GM12875 (cell line): ENCODE measurements around the gene RDH12.
"Not testable (repeated sequence)": the region's sequence is repeated elsewhere in the genome, so short reads cannot be mapped to it uniquely, and the experiment has no call there.

Source experiments
- H3K4me3 ChIP-seq: one replicate; pipeline ENCODE4 v1.5.1; 2011; ENCODE audit warnings: low read depth, low read length, control low read depth
- TF ChIP-seq, protein P1 (sequence below): IDR thresholded peaks from 2 replicates; pipeline ENCODE4 v1.5.1; 2011; ENCODE audit warnings: low read depth, mild to moderate bottlenecking, control low read depth, inconsistent platforms, low read length, moderate library complexity, borderline replicate concordance; ENCODE audit not compliant: insufficient read depth

Gene RDH12

DNA sequence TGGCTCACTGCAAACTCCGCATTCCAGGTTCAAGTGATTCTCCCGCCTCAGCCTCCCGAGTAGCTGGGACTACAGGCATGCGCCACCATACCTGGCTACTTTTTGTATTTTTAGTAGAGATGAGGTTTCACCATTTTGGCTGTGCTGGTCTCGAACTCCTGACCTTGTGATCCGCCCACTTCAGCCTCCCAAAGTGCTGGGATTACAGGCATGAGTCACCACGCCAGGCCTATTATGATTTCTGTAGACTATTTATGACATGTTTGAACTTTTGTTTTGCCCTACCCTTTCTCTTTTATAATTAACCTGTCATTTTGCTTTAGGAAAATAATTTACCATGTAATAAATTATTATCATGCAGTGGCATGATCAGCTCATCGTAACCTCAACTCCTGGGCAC lies at the start of gene RDH12:
Gene RDH12 (plus strand): TSS at position 395 of the 400 bp plus-strand sequence. CDS start 20,757 bp downstream, outside the sequence.
- H3K4me3 ChIP-seq = not testable (repeated sequence)

DNA sequence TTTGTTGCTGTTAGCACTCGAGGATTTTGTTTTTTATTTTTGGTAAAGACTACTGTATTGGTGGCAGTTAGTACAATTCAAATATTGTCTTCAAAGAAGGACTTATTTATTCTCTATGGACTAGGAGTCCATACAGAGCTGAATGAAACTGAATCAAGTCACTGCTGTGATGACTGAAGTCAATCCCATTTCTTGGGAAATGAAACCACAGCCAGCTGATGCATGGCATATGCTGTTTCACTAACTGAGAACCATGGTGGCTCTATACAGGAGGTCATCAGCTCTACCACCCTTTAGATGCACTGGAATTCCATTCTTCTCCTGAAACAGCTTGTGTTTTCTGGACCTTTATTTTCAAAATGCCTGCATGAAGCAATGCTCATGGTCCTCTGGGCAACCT lies 49.5 kb upstream of the RDH12 start:
- H3K4me3 ChIP-seq = no peak overlapping the region
- TF ChIP-seq, protein P1, sequence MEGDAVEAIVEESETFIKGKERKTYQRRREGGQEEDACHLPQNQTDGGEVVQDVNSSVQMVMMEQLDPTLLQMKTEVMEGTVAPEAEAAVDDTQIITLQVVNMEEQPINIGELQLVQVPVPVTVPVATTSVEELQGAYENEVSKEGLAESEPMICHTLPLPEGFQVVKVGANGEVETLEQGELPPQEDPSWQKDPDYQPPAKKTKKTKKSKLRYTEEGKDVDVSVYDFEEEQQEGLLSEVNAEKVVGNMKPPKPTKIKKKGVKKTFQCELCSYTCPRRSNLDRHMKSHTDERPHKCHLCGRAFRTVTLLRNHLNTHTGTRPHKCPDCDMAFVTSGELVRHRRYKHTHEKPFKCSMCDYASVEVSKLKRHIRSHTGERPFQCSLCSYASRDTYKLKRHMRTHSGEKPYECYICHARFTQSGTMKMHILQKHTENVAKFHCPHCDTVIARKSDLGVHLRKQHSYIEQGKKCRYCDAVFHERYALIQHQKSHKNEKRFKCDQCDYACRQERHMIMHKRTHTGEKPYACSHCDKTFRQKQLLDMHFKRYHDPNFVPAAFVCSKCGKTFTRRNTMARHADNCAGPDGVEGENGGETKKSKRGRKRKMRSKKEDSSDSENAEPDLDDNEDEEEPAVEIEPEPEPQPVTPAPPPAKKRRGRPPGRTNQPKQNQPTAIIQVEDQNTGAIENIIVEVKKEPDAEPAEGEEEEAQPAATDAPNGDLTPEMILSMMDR = no peak

DNA sequence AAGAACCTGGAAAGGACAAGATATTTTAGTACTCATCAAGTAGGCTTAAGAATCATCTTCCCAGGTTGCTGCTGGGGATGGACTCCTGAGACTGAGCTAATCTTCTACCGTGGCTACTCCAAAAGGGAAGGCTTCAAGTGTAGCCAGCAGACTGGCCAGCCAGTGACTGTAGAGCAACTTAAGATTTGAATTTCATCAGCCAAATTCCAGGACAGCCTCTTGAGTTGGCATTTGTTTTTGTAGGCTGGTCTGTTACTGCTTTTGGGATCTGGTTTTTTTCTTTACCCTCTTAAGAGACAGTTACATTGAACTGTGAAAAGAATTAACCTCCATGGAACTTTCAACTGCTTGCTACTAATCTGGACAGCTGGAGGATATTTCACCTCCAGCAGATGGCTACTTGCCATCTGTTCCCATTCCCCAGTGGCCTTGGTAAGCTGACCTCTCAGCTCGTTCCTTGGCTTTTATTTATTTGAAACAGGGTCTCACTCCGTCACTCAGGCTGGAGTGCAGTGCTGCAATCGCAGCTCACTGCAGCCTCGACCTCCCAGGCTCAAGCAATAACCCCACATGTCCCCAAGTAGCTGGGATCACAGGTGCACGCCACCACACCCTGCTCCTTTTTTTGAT lies 47.9 kb upstream of the RDH12 start:
- TF ChIP-seq, protein P1 = no peak
- no peak overlapping the region for H3K4me3 ChIP-seq

DNA sequence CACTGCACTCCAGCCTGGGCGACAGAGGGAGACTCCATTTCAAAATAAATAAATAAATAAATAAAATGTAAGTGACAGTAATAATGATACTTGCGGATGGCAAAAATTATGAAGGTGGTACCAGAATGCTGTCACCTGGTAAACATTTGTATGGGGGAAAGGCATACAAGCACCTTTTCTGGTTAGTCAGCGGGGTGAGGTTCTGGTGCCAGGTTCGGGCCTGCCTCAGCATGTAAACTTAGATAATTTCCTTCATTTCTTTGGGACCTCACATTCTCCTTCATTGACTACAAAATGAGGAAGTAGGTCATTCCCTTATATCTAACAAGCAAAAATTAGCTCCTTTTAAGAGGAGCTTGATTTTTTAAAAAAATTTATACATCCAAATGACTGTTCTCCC lies 38.1 kb upstream of the RDH12 start:
- H3K4me3 ChIP-seq = no peak overlapping the region
- TF ChIP-seq, protein P1 = no peak

DNA sequence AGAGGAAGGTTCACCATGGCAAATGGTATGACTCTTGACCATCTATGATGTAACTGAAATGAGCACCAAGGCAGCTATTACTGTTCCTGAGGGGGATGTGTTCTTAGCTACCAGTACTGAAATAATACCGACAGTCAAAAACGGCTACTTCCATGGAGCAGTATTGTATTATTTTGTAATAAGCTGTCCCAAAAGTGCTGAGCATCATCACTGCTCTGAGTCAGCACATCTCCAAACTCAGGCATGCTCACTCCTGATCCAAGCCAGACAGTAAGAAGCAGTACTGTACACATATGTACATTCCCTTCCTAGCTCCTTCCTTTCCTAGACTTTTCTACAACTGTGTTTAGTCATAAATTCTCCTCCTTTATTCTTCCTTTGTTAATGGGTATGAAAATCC lies 35.8 kb upstream of the RDH12 start:
- no peak overlapping the region for H3K4me3 ChIP-seq

DNA sequence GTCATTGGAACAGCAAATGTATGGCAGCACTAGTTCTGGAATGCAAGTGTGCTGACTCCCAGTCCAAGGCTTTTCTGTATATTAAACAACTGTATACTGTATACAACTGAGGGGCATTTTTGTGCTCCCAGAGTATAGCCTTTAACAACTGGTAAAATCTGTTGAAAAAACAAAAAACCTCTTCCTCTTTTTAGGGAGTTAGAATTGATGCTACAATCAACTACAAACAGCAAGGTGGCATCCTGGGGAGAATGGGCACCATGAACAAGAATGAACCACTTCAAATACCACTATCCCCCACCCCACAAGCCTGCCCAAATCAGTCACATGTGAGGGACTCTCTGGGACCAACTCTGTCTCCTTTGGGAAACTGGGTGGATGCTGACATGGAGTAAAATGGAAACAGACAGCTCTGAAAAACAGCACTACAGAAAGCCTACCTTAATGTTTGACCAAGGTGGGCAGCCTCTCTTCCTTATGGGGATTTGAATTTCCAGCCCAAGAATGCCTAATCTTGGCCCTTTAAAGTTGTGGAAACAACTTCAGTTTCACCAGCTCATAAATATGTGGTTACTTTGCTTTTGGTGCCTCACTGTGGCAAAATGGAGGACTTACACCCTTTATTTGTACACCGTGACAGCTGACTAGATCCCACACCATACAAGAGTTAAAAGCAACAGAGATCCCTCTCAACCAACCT lies 34.8 kb upstream of the RDH12 start:
- H3K4me3 ChIP-seq = no peak overlapping the region
- TF ChIP-seq, protein P1 = peak; percentile 59; the same call in 1 of the 2 replicates

More for the DNA sequence above, 35.8 kb upstream of the RDH12 start:
- TF ChIP-seq, protein P1 = no peak

DNA sequence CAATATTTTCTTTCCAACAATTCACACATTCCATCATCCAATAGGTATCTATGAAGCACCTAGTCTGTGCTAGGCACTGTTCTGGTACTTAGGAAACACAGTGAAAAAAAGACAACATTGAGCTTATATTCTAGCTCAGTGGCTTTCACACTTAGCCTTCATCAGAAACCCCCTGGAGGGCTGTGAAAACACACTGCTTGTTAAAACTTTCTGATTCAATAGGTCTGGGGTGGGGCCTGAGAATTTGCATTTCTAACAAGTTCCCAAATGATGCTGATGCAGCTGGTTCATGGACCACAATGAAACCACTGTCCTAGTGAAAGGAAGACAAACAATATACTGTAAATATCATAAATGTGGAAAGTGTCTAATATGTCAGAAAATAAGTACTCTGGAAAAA lies 33.1 kb upstream of the RDH12 start:
- H3K4me3 ChIP-seq = no peak overlapping the region
- TF ChIP-seq, protein P1 = no peak
